CD14-positive monocyte (primary cell): ENCODE measurements around the gene VIPAS39. TPM values are rescaled to one million over a fixed set of nuclear protein-coding genes. Genes with fewer than 3 reads are reported as not detected.

Experiments
- DNase-seq, 3 donors: peaks; one replicate each; pipeline ENCODE4 v3.0.0-alpha.2; 2011 to 2022
- H2AFZ ChIP-seq: 2 replicates; pipeline ENCODE4 v1.6.0; 2012; ENCODE audit warnings: mild to moderate bottlenecking, low read depth, low read length, inconsistent platforms; ENCODE audit not compliant: insufficient read depth, poor library complexity, severe bottlenecking
- H3K27ac ChIP-seq, 2 donors: 1 replicate in 1 of 2; 2 replicates in 1 of 2; pipeline ENCODE4 v1.5.1; 2012 to 2013; ENCODE audit warnings: low read length in 2 of 2, control low read depth in 1 of 2, inconsistent platforms in 1 of 2, low read depth in 1 of 2, mild to moderate bottlenecking in 1 of 2
- H3K27me3 ChIP-seq, 2 donors: one replicate each; pipeline versions ENCODE4 v1.6.0 to v1.6.1; 2011 to 2013; ENCODE audit warnings: low read length in 2 of 2; ENCODE audit not compliant: control insufficient read depth in 2 of 2, insufficient read depth in 2 of 2
- H3K36me3 ChIP-seq, 2 donors: replicated peaks in 1 of 2; 1 replicate in 1 of 2; 2 replicates in 1 of 2; pipeline versions ENCODE4 v1.5.1 to v1.6.1; 2012 to 2013; ENCODE audit warnings: low read length in 2 of 2, control low read depth in 1 of 2, inconsistent platforms in 1 of 2, mild to moderate bottlenecking in 1 of 2; ENCODE audit not compliant: insufficient read depth in 2 of 2, control insufficient read depth in 1 of 2
- H3K4me1 ChIP-seq, 2 donors: 1 replicate in 1 of 2; 2 replicates in 1 of 2; pipeline versions ENCODE4 v1.5.1 to v1.6.1; 2012 to 2013; ENCODE audit warnings: low read length in 2 of 2, control low read depth in 1 of 2, inconsistent platforms in 1 of 2, mild to moderate bottlenecking in 1 of 2, moderate library complexity in 1 of 2; ENCODE audit not compliant: insufficient read depth in 2 of 2, control insufficient read depth in 1 of 2
- H3K4me2 ChIP-seq: replicated peaks from 2 replicates; pipeline ENCODE3; 2012; ENCODE audit warnings: low read length, moderate library complexity, mild to moderate bottlenecking; ENCODE audit not compliant: poor library complexity, severe bottlenecking; ENCODE audit errors: extremely low read depth
- H3K4me3 ChIP-seq, 3 experiments: fragments of 200-600 bp in 1 of 3; sonication (generic) in 1 of 3; replicated peaks in 1 of 3; 1 replicate in 2 of 3; 2 replicates in 1 of 3; pipeline ENCODE4 v1.5.1; 2011 to 2013; ENCODE audit warnings: low read length in 3 of 3, mild to moderate bottlenecking in 3 of 3, control low read depth in 2 of 3, low read depth in 2 of 3, inconsistent platforms in 1 of 3, moderate library complexity in 1 of 3
- H3K79me2 ChIP-seq: 2 replicates; pipeline ENCODE4 v1.6.0; 2012; ENCODE audit warnings: mild to moderate bottlenecking, control low read depth, inconsistent platforms, low read length, moderate library complexity; ENCODE audit not compliant: insufficient read depth
- H3K9ac ChIP-seq: 2 replicates; pipeline ENCODE4 v1.6.0; 2017; ENCODE audit warnings: low read length, mild to moderate bottlenecking; ENCODE audit not compliant: insufficient read depth, poor library complexity, severe bottlenecking
- H3K9me3 ChIP-seq, 2 donors: replicated peaks in 1 of 2; 1 replicate in 1 of 2; 2 replicates in 1 of 2; pipeline versions ENCODE4 v1.5.1 to v1.6.1; 2012 to 2013; ENCODE audit warnings: low read length in 2 of 2, control low read depth in 1 of 2; ENCODE audit not compliant: control insufficient read depth in 1 of 2, insufficient read depth in 1 of 2
- H4K20me1 ChIP-seq: 2 replicates; pipeline ENCODE4 v1.6.0; 2012; ENCODE audit warnings: mild to moderate bottlenecking, low read length, control low read depth, moderate library complexity; ENCODE audit not compliant: insufficient read depth
- H3K27ac Mint-ChIP-seq, 7 donors: one replicate each; pipeline ENCODE4 v1.8.0; 2020; ENCODE audit warnings: mild to moderate bottlenecking in 7 of 7, mixed read lengths in 7 of 7, moderate library complexity in 6 of 7, inconsistent platforms in 2 of 7
- H3K27me3 Mint-ChIP-seq, 3 donors: one replicate each; pipeline ENCODE4 v1.8.0; 2021 to 2022; ENCODE audit warnings: low read depth in 3 of 3, mild to moderate bottlenecking in 3 of 3, mixed read lengths in 3 of 3, moderate library complexity in 3 of 3, inconsistent platforms in 1 of 3
- H3K36me3 Mint-ChIP-seq, 2 donors: one replicate each; pipeline ENCODE4 v1.8.0; 2020; ENCODE audit warnings: mixed read lengths in 2 of 2, inconsistent platforms in 1 of 2, mild to moderate bottlenecking in 1 of 2
- H3K4me1 Mint-ChIP-seq: one replicate; pipeline ENCODE4 v1.8.0; 2020; ENCODE audit warnings: mild to moderate bottlenecking, mixed read lengths
- H3K4me3 Mint-ChIP-seq, 2 donors: one replicate each; pipeline ENCODE4 v1.8.0; 2020; ENCODE audit warnings: mild to moderate bottlenecking in 2 of 2, mixed read lengths in 2 of 2, moderate library complexity in 1 of 2
- H3K9me3 Mint-ChIP-seq, 7 donors: one replicate each; pipeline ENCODE4 v1.8.0; 2020 to 2022; ENCODE audit warnings: mixed read lengths in 7 of 7, mild to moderate bottlenecking in 6 of 7, moderate library complexity in 6 of 7, inconsistent platforms in 2 of 7
- CTCF ChIP-seq: fragments of 200-600 bp; IDR thresholded peaks from one replicate; pipeline ENCODE4 v1.8.0; 2022; ENCODE audit warnings: antibody characterized with exemption, mild to moderate bottlenecking
- WGBS: methylation state at CpG from one replicate; pipeline ENCODE4 v1.1.5; 2013; ENCODE audit warnings: missing lambda C conversion rate; ENCODE audit not compliant: insufficient coverage; 5-methylcytosine and 5-hydroxymethylcytosine counted together
- intact Hi-C, 2 donors: fragments of 100-400 bp; cut with micrococcal nuclease; formaldehyde crosslinking; loops; one replicate each; pipeline versions ENCODE4 v1.15.0 to v1.15.1; 2023
- polyA plus RNA-seq, 3 donors: library from polyadenylated mRNA; depleted of rRNA in 1 of 3; unstranded in 2 of 3; stranded (reverse) in 1 of 3; fragments of 300-500 nt in 2 of 3; fragments of >200 nt in 1 of 3; fragmentation: Illumina TruSeq in 2 of 3; gene quantifications; 1 replicate in 2 of 3; 2 replicates in 1 of 3; pipeline ENCODE4 v1.2.3, GENCODE V29; 2012 to 2021

VIPAS39 gene
- polyA plus RNA-seq, 3 donors, result 8.1 to 17.8 (median 10.8) TPM

DNA sequence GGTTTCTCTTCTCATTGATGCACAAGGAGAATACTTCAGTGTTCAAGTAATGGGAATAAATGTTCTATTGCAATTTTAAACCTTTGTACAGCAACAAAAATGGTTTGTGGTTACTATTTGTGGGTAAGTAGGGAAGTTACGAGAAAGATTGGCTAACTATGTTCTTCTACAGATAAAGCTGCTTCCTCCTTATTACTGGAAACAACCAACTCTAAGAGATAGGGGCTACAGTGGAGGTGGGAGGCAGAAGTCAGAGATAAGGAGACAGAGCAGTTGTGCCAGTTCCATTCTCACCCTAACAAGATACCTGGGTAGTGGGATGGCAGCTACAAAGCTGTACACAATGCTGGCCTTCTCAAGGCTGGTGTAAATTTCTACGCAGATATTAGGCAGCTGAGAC lies 50.2 kb downstream of the VIPAS39 start:
- peak overlapping the region; percentile 67 for H3K4me2 ChIP-seq
- peaks cover 0 to 2% of the 10 kb centered on the region in 2 donors for H3K36me3 Mint-ChIP-seq
- H3K27me3 Mint-ChIP-seq, result peaks cover 0 to 3% (median 0%) of the 10 kb centered on the region in 3 donors
- peak overlapping the region; percentile 76 for H2AFZ ChIP-seq
- H3K4me3 ChIP-seq, result peak overlapping the region in 2 of 3 experiments; percentile 56 to 66
- intact Hi-C loops, result no loop called here
- no peaks in the 10 kb centered on the region for H3K9me3 ChIP-seq
- H3K4me1 ChIP-seq, result peaks cover 26 to 30% of the 10 kb centered on the region in 2 donors
- H3K27ac ChIP-seq, result peak overlapping the region in 1 of 2 donors; percentile 72
- peak overlapping the region; percentile 50 to 90 (median 76) for H3K27ac Mint-ChIP-seq
- TF ChIP-seq CTCF, result no peak
- WGBS, result 14% methylated on average over 1 of the region's 2 CpGs
- peak; percentile 13 to 48 (median 22) for DNase-seq
- peaks cover 34% of the 10 kb centered on the region for H3K4me1 Mint-ChIP-seq
- H3K27me3 ChIP-seq, result no peaks in the 10 kb centered on the region
- H4K20me1 ChIP-seq, result no peaks in the 10 kb centered on the region
- no peaks in the 10 kb centered on the region for H3K79me2 ChIP-seq
- H3K4me3 Mint-ChIP-seq, result peak overlapping the region; percentile 72 to 92
- no peaks in the 10 kb centered on the region for H3K9me3 Mint-ChIP-seq
- no peaks in the 10 kb centered on the region for H3K36me3 ChIP-seq
- H3K9ac ChIP-seq, result peak overlapping the region; percentile 38

DNA sequence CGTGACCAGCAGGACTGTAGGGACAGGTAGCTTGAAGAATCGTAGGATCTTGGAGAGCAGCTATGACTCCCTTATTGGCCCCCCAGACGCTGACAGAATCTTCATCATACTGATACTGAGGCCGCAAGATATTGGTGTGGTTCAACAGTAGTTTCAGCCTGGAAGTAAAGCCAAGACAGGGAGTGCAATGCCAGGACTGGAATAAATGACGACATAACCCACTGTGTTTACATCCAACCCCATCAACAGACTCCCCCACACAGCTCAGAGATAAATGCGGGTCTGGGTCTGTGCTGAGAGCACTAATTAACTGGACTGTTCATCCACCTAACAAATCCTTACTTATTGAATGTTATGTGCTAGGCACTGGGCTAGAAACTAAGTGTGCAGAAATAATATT lies 50.7 kb downstream of the VIPAS39 start:
- no peaks in the 10 kb centered on the region for H4K20me1 ChIP-seq
- H3K9ac ChIP-seq, result peak overlapping the region; percentile 38
- H3K4me1 Mint-ChIP-seq, result peaks cover 34% of the 10 kb centered on the region
- peaks cover 26 to 30% of the 10 kb centered on the region in 2 donors for H3K4me1 ChIP-seq
- H3K27ac Mint-ChIP-seq, result peak overlapping the region; percentile 60 to 90 (median 76)
- WGBS, result 0% methylated on average over 2 of the region's 6 CpGs
- H3K36me3 Mint-ChIP-seq, result peaks cover 0 to 2% of the 10 kb centered on the region in 2 donors
- H3K4me3 ChIP-seq, result peak overlapping the region in 2 of 3 experiments; percentile 56 to 66
- H2AFZ ChIP-seq, result peak overlapping the region; percentile 76
- peak overlapping the region; percentile 14 to 64 for H3K4me3 Mint-ChIP-seq
- H3K27ac ChIP-seq, result peak overlapping the region in 1 of 2 donors; percentile 72
- H3K9me3 ChIP-seq, result no peaks in the 10 kb centered on the region
- DNase-seq, result no peak
- H3K79me2 ChIP-seq, result no peaks in the 10 kb centered on the region
- H3K27me3 ChIP-seq, result no peaks in the 10 kb centered on the region
- H3K4me2 ChIP-seq, result peak overlapping the region; percentile 67
- no peak for TF ChIP-seq CTCF
- intact Hi-C loops, result no loop called here
- no peaks in the 10 kb centered on the region for H3K36me3 ChIP-seq
- H3K27me3 Mint-ChIP-seq, result peaks cover 0 to 3% (median 0%) of the 10 kb centered on the region in 3 donors
- H3K9me3 Mint-ChIP-seq, result no peaks in the 10 kb centered on the region
